GM19438 (cell line): Measurements from ENCODE around the gene TNIP3.

Experiments used
- ATAC-seq: cut with Tn5 transposase; IDR thresholded peaks from one replicate; pipeline ENCODE4 v1.9.1; 2021; ENCODE audit warnings: low read depth; ENCODE audit not compliant: unreplicated experiment

The TNIP3 gene

GRCh38 chr4:121093261-121093660 is 70.9 kb downstream of the TNIP3 start:
- no peak for ATAC-seq

GRCh38 chr4:121091941-121092340 is 72.2 kb downstream of the TNIP3 start:
- no peak for ATAC-seq

- no peak for ATAC-seq
Observed at GRCh38 chr4:121088867-121089266, 75.3 kb downstream of the TNIP3 start.
